Astrocyte of the cerebellum (primary cell): Measurements from ENCODE around the gene EIF4E3.

ENCODE experiments used
- DNase-seq: peaks from one replicate; pipeline ENCODE4 v3.0.0-alpha.2; 2011; ENCODE audit warnings: low read depth
- H3K4me3 ChIP-seq: 2 replicates; pipeline ENCODE4 v1.5.1; 2011; ENCODE audit warnings: mild to moderate bottlenecking, low read depth, low read length, moderate library complexity
- in situ Hi-C: cut with HindIII; loops from 2 replicates; pipeline ENCODE4 v1.10.0; 2017; ENCODE audit warnings: low sequenced_read_pairs
- TF ChIP-seq, protein P1 (sequence below): IDR thresholded peaks from 2 replicates; pipeline ENCODE4 v1.5.1; 2012; ENCODE audit warnings: low read length, low read depth, moderate library complexity, mild to moderate bottlenecking; ENCODE audit errors: missing control alignments

The EIF4E3 gene

DNA sequence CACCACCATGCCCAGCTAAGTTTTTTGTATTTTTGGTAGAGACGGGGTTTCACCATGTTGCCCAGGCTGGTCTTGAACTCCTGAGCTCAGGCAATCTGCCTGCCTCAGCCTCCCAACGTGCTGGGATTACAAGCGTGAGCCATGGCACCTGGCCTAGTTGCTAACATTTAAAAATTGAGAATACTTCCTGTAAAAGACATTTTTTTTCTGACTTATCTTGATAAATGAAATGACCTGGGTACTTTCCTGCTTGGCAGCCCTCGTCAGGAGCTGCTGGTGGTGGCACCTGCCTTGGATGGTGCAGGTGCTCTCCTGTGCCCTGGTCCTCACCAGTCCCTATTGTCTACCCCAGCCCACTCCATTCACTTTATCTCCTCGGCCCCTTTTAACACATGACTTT lies 74.8 kb downstream of the EIF4E3 start:
- DNase-seq = no peak
- in situ Hi-C loops = no loop called here
- TF ChIP-seq, protein P1, sequence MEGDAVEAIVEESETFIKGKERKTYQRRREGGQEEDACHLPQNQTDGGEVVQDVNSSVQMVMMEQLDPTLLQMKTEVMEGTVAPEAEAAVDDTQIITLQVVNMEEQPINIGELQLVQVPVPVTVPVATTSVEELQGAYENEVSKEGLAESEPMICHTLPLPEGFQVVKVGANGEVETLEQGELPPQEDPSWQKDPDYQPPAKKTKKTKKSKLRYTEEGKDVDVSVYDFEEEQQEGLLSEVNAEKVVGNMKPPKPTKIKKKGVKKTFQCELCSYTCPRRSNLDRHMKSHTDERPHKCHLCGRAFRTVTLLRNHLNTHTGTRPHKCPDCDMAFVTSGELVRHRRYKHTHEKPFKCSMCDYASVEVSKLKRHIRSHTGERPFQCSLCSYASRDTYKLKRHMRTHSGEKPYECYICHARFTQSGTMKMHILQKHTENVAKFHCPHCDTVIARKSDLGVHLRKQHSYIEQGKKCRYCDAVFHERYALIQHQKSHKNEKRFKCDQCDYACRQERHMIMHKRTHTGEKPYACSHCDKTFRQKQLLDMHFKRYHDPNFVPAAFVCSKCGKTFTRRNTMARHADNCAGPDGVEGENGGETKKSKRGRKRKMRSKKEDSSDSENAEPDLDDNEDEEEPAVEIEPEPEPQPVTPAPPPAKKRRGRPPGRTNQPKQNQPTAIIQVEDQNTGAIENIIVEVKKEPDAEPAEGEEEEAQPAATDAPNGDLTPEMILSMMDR = no peak
- no peak overlapping the region for H3K4me3 ChIP-seq

DNA sequence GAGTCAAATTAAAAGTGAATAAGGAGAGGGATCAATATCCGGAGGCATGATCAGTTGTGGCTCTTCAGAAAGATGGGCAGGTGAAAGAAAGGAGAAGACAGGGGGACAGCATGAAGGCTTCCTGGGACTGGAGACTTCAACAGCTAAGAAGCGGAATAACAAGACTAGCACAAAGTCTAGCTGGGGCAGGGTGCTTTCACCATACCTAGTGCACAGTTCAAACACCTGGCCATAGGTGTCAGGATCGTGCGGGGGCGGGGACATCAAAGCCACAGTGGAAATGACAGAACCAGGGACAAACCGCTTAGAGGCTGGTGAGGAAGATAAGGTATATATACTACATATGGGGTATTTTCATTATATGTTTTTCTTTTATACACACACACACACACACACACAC lies 75.4 kb downstream of the EIF4E3 start:
- no peak for DNase-seq
- TF ChIP-seq, protein P1 = no peak
- H3K4me3 ChIP-seq = no peak overlapping the region
- in situ Hi-C loops = no loop called here

DNA sequence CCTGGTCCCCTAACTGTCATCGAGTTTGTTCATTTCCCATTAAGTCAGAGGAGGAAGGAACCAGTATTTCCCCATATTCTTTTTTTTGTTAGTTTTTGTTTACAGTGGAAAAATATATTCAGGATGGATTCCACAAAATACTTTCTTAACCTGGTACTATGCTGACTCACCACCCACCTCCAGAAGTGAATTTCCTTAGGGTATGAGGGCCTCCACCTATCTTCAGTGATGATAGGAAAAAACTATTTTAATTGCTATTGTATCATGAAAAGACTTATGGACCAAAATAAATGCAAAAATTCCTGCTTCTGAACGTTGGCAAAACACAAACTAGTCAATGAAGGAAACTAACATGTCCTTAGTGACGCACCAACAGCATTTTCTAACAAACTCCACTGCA lies 77.5 kb downstream of the EIF4E3 start:
- DNase-seq = no peak
- H3K4me3 ChIP-seq = no peak overlapping the region
- in situ Hi-C loops = no loop called here
- TF ChIP-seq, protein P1 = no peak

DNA sequence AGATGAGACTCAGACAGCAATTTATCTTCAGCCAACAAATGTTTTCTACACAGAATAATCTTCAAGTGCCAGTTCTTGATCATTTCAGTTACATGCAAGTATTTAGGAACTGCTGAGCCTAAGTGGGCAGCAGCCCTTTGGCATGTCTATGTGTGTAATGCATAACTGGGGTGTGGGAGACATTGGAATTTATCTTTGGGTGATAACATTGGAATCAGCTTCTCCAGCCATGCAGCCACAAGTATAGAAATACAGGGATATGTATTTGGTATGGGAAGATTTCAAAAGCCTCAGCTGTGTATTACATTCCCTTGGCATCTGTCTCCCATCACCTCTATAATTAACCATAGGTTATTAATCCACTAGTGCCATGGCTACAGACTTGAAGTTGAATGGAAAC lies 78.2 kb downstream of the EIF4E3 start:
- no peak overlapping the region for H3K4me3 ChIP-seq
- DNase-seq = no peak
- in situ Hi-C loops = no loop called here
- TF ChIP-seq, protein P1 = no peak

DNA sequence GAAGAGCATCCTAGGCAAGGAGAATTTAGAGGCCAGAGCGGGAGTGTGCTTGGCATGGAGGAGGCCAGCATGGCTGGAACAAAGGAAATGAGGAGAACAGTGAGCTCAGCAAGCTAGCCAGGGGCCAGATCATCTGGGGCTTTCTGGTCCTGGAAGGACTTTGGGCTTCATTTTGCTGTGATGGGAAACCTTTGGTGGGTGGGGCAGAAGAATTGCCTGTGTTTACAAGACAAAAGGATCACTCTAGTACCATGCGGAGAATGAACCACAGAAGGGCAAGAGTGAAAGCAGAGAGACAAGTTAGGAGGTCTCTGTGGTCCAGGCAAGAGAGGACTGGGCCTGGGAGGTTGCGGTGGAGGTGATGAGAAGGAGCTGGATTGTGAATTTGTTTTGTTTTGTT lies 80.1 kb downstream of the EIF4E3 start:
- TF ChIP-seq, protein P1 = no peak
- DNase-seq = no peak
- in situ Hi-C loops = no loop called here
- no peak overlapping the region for H3K4me3 ChIP-seq

DNA sequence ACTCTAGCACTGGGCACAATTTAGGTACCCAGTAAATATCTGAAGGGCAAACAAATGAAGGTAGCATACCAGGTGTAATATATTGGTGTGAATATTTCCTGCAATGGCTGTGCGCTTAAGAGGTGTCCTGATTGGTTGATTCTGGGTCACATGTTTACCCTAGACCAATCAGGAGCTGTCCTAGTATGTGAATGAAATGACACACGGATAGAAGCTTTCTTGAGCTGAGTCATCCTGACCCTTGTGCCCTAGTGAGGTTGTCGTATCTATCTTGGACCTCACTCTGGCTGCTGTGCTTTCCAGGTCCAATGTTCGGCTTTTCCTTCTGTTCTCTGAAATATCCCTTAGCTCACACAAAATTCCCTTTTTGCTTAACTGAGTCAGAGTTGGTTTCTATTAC lies 83.5 kb downstream of the EIF4E3 start:
- in situ Hi-C loops = no loop called here
- no peak for DNase-seq
- no peak overlapping the region for H3K4me3 ChIP-seq
- TF ChIP-seq, protein P1 = no peak

DNA sequence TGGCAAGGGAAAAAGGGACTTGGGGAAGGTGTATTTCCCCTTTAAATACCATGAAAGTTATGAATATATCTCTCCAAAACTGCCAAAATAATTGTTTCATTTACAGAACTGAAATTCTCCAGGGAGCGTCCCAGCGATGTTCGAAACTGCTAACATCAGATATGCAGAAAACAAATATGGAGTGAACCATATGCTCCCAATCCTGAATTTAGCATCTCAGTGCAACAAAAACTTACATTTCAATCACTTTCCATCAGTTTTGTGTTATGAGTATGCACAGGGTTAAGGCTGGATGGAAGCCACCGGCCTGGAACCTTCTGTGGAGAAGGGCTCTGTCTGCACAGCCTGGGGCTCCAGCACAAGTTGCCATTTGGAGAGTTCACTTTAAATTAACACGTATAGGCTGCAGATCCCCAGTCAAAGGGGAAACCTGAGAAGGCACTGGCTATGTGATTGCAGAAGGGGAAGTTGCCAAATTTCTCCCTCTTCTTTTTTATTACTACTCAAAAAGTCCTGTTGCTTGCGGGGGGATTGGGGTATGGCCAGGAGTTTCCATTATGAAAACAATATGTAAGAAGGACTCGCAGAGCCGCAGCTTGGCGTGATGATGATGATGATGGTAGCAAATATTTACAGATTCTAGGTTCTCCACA lies 84.7 kb downstream of the EIF4E3 start:
- H3K4me3 ChIP-seq = no peak overlapping the region
- TF ChIP-seq, protein P1 = no peak
- DNase-seq = no peak
- in situ Hi-C loops = no loop called here
